Measurements from ENCODE around the gene SOWAHA. TPM values are rescaled to one million over a fixed set of nuclear protein-coding genes. Genes with fewer than 3 reads are reported as not detected.

The SOWAHA gene
- total RNA-seq, 1 donor from 2014 or later, result not detected

GRCh38 chr5:132766806-132767055 is 46.4 kb upstream of the SOWAHA start:
- H3K36me3 ChIP-seq, result peaks cover 35 to 36% of the 10 kb centered on the region in 2 donors
- peaks cover 33 to 37% of the 10 kb centered on the region in 2 donors for H3K4me1 ChIP-seq
- H3K4me3 ChIP-seq, result no peak overlapping the region
- no peaks in the 10 kb centered on the region for H3K27me3 ChIP-seq
- intact Hi-C loops (cut with DNase I), result no loop called here
- DNase-seq (ENCODE audit: low spot score in 2 of 2), result no peak
- TF ChIP-seq CTCF (IDR thresholded peaks at IDR 0.05), result no peak
- H3K27ac ChIP-seq, result peak overlapping the region; percentile 30 to 43
- no peaks in the 10 kb centered on the region for H3K9me3 ChIP-seq

GRCh38 chr5:132767150-132767549 is 46.0 kb upstream of the SOWAHA start:
- no peak for DNase-seq (ENCODE audit: low spot score in 2 of 2)
- peak overlapping the region; percentile 43 to 62 for H3K27ac ChIP-seq
- peaks cover 36 to 41% of the 10 kb centered on the region in 2 donors for H3K4me1 ChIP-seq
- no peaks in the 10 kb centered on the region for H3K27me3 ChIP-seq
- no peaks in the 10 kb centered on the region for H3K9me3 ChIP-seq
- intact Hi-C loops (cut with DNase I), result no loop called here
- H3K4me3 ChIP-seq, result no peak overlapping the region
- no peak for TF ChIP-seq CTCF (IDR thresholded peaks at IDR 0.05)
- H3K36me3 ChIP-seq, result peaks cover 32% of the 10 kb centered on the region in 2 donors

- Histone ChIP-seq H3K27ac (peak overlapping the region; percentile 63 to 81), H3K9me3 (no peaks in the 10 kb centered on the region), H3K4me3 (peak overlapping the region in 1 of 2 donors; percentile 23), H3K4me1 (peaks cover 37 to 55% of the 10 kb centered on the region in 2 donors), H3K27me3 (no peaks in the 10 kb centered on the region), H3K36me3 (peaks cover 18 to 20% of the 10 kb centered on the region in 2 donors)
- TF ChIP-seq CTCF (IDR thresholded peaks at IDR 0.05), result no peak
- intact Hi-C loops (cut with DNase I), result no loop called here
- no peak for DNase-seq (ENCODE audit: low spot score in 2 of 2)
Observed at GRCh38 chr5:132768485-132768868, 44.6 kb upstream of the SOWAHA start.

GRCh38 chr5:132770476-132771159 is 42.5 kb upstream of the SOWAHA start:
- no peak for DNase-seq (ENCODE audit: low spot score in 2 of 2)
- H3K9me3 ChIP-seq, result no peaks in the 10 kb centered on the region
- intact Hi-C loops (cut with DNase I), result no loop called here
- peak overlapping the region; percentile 87 to 96 for H3K27ac ChIP-seq
- no peak for TF ChIP-seq CTCF (IDR thresholded peaks at IDR 0.05)
- H3K27me3 ChIP-seq, result no peaks in the 10 kb centered on the region
- peaks cover 45 to 64% of the 10 kb centered on the region in 2 donors for H3K4me1 ChIP-seq
- no peak overlapping the region for H3K4me3 ChIP-seq
- H3K36me3 ChIP-seq, result no peaks in the 10 kb centered on the region

- H3K27ac ChIP-seq, result peak overlapping the region; percentile 87 to 96
- H3K27me3 ChIP-seq, result no peaks in the 10 kb centered on the region
- H3K36me3 ChIP-seq, result no peaks in the 10 kb centered on the region
- no peak for TF ChIP-seq CTCF (IDR thresholded peaks at IDR 0.05)
- no peak overlapping the region for H3K4me3 ChIP-seq
- no peaks in the 10 kb centered on the region for H3K9me3 ChIP-seq
- DNase-seq (ENCODE audit: low spot score in 2 of 2), result no peak
- peaks cover 45 to 64% of the 10 kb centered on the region in 2 donors for H3K4me1 ChIP-seq
- intact Hi-C loops (cut with DNase I), result no loop called here
Observed at GRCh38 chr5:132771503-132771998, 41.6 kb upstream of the SOWAHA start.

Measured in ascending aorta (tissue), 2 donors.